Measurements from ENCODE around the gene ZER1.

DNA sequence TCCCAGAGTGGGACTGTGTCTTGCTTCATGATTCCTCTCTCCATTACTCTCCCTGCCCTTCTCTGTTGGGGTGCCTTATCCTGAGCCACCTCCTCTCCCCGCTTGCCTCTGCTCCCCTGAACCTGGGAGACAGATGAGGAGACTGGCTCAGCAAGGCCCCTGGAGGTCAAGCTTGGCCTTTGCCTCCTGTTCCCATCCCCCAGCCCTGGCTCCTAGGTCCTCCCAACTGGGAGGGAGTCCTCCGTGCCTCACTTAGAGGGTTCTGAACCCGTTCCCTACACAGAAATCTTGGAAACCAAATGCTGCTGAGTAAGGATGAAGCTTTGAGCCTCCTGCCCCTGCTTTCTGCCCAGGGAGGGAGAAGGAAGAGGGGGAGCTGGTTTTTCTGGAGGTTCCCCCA lies 36.8 kb upstream of the ZER1 start:
- no peak for TF ChIP-seq ZNF274 (IDR thresholded peaks at IDR 0.05; ENCODE audit: low read depth, low read length)
- no peak for TF ChIP-seq YY1 (IDR thresholded peaks at IDR 0.05; ENCODE audit: insufficient read depth, insufficient read length)

All from NT2/D1 (cell line).